Stimulated activated CD8-positive, alpha-beta memory T cell treated with anti-CD3 and anti-CD28 coated beads, Interleukin-12 subunit alpha, Interleukin-12 subunit beta, amount 100 ng/mL, for 24 hours (primary cell): ENCODE results near the gene FOXO6.

Source experiments
- DNase-seq: peaks from one replicate; pipeline ENCODE4 v3.0.0-alpha.2; 2020; ENCODE audit errors: extremely low read depth

The FOXO6 gene

GRCh38 chr1:41366455-41367287 is 5.4 kb downstream of the FOXO6 start:
- no peak for DNase-seq

GRCh38 chr1:41367288-41367642 is 6.0 kb downstream of the FOXO6 start:
- no peak for DNase-seq

- DNase-seq: no peak
Observed at GRCh38 chr1:41368366-41368765, 7.1 kb downstream of the FOXO6 start.

GRCh38 chr1:41368801-41369200 is 7.6 kb downstream of the FOXO6 start:
- DNase-seq: no peak

- DNase-seq: no peak
Observed at GRCh38 chr1:41369531-41369930, 8.3 kb downstream of the FOXO6 start.

GRCh38 chr1:41370225-41370624 is 9.0 kb downstream of the FOXO6 start:
- DNase-seq: no peak

GRCh38 chr1:41370756-41371420 is 9.7 kb downstream of the FOXO6 start:
- no peak for DNase-seq

GRCh38 chr1:41371630-41372599 is 10.7 kb downstream of the FOXO6 start:
- no peak for DNase-seq

- no peak for DNase-seq
Observed at GRCh38 chr1:41372600-41372993, 11.4 kb downstream of the FOXO6 start.

GRCh38 chr1:41373373-41373772 is 12.1 kb downstream of the FOXO6 start:
- no peak for DNase-seq

GRCh38 chr1:41374711-41375110 is 13.5 kb downstream of the FOXO6 start:
- DNase-seq: no peak

GRCh38 chr1:41377397-41377796 is 16.2 kb downstream of the FOXO6 start:
- no peak for DNase-seq

- no peak for DNase-seq
Observed at GRCh38 chr1:41378222-41378621, 17.0 kb downstream of the FOXO6 start.

- DNase-seq: no peak
Observed at GRCh38 chr1:41378999-41379737, 17.9 kb downstream of the FOXO6 start.

GRCh38 chr1:41379738-41380130 is 18.5 kb downstream of the FOXO6 start:
- DNase-seq: no peak

GRCh38 chr1:41380195-41380594 is 19.0 kb downstream of the FOXO6 start:
- no peak for DNase-seq

GRCh38 chr1:41380979-41381691 is 19.9 kb downstream of the FOXO6 start:
- no peak for DNase-seq

- DNase-seq: no peak
Observed at GRCh38 chr1:41381692-41382479, 20.7 kb downstream of the FOXO6 start.

GRCh38 chr1:41382480-41383090 is 21.4 kb downstream of the FOXO6 start:
- DNase-seq: no peak
